Retinal pigment epithelial cell (primary cell): ENCODE data around the gene GPR3.

ENCODE experiments used
- DNase-seq: peaks from one replicate; pipeline ENCODE4 v3.0.0-alpha.2; 2010; ENCODE audit warnings: low read depth
- H3K4me3 ChIP-seq: 2 replicates; pipeline ENCODE4 v1.5.1; 2011; ENCODE audit warnings: mild to moderate bottlenecking, low read length, control low read depth, moderate library complexity
- CTCF ChIP-seq: conservative IDR thresholded peaks from 2 replicates; pipeline ENCODE4 v1.5.1; 2011; ENCODE audit warnings: low read depth, low read length, control low read depth, inconsistent platforms

The GPR3 gene

GRCh38 chr1:27359822-27360158 lies 32.6 kb upstream of the GPR3 start:
- DNase-seq, result no peak
- peak overlapping the region; percentile 51 for H3K4me3 ChIP-seq
- no peak for TF ChIP-seq CTCF

- TF ChIP-seq CTCF, result no peak
- peak overlapping the region; percentile 51 for H3K4me3 ChIP-seq
- DNase-seq, result no peak
Observed at GRCh38 chr1:27360159-27361043, 32.0 kb upstream of the GPR3 start.

GRCh38 chr1:27361044-27361402 lies 31.4 kb upstream of the GPR3 start:
- no peak for DNase-seq
- no peak for TF ChIP-seq CTCF
- no peak overlapping the region for H3K4me3 ChIP-seq

- TF ChIP-seq CTCF, result no peak
- no peak overlapping the region for H3K4me3 ChIP-seq
- DNase-seq, result no peak
Observed at GRCh38 chr1:27361553-27361952, 30.9 kb upstream of the GPR3 start.

GRCh38 chr1:27363766-27364695 lies 28.4 kb upstream of the GPR3 start:
- H3K4me3 ChIP-seq, result no peak overlapping the region
- TF ChIP-seq CTCF, result no peak
- no peak for DNase-seq

- no peak for TF ChIP-seq CTCF
- peak overlapping the region; percentile 35 for H3K4me3 ChIP-seq
- DNase-seq, result no peak
Observed at GRCh38 chr1:27364696-27365371, 27.6 kb upstream of the GPR3 start.
